ENCODE results near the gene CHPT1.
A peak's percentile ranks its signal among the peaks of the same experiment; 100 is the strongest.
"Not testable (repeated sequence)": the region's sequence is repeated elsewhere in the genome, so short reads cannot be mapped to it uniquely, and the experiment has no call there.

Gene CHPT1

DNA sequence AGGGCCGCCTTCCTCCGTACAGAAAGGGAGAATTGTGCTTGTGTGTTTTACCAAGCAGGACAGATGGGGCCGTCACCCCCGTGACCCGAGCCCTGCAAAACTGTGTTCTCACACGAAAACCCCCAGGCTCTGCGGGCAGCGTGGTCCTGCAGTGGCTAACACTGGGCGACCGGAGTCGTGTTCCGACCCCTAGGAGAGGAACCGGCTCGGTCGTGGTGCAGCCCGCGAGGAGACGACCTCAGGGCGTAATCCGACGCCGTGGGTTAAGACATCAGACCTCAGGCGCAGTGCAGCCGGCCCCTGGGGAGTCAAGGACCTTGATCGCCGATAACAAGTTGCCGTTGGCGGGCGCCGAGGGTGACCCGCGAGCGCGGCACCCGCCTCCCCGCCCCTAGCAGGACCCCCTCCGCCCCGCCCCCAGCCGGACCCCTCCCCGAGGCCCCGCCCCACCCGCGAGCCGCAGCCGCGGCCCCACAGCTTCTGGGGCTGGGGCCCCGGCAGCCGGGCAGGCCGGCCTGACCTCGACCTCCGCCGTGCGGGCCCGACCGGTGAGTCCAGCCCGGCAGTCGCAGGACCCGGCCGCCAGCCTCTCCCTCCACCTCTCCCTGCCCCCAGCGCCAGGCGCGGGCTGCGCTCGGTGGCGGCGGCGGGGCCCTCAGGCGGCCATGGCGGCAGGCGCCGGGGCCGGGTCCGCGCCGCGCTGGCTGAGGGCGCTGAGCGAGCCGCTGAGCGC, at the start of gene CHPT1:
TSS of gene CHPT1 (plus strand) at position 444 of the 733 bp plus-strand sequence. CDS start at position 666, 222 bp downstream.
- DNase-seq: peak; percentile 67

DNA sequence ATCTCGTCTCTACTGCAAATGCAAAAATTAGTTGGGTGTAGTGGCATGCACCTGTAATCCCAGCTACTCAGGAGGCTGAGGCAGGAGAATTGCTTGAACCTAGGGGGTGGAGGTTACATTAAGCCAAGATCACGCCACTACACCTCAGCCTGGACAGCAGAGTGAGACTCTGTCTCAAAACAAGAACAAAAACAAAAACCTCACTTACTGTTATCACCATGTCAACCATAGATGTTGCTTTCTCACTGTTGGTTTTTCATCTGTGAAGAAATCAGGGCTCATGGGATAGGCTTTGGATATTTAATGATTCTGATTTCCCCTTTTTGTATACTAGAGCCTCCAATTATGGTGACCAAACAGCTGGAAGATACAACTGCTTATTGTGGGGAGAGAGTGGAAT, 49.7 kb upstream of the CHPT1 start:
- no peak for DNase-seq

DNA sequence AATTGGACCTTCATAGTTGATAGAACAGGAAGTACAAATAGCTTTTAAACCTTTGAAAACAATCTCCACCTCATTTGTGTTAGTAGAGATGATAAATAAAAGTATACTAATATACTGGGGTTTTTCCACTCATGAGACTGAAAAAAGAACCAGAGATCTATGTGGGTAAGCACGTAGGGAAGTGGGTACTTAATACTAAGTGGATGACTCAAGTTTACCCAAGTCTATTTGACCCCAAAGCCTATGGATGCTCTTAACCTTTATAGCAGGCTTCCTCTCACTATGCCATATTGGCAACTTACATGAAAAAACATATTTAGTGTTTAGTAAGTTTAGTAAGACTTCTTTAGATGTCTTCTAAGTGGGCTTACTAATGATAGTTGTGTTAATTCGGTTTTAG, 49.2 kb upstream of the CHPT1 start:
- DNase-seq: no peak

DNA sequence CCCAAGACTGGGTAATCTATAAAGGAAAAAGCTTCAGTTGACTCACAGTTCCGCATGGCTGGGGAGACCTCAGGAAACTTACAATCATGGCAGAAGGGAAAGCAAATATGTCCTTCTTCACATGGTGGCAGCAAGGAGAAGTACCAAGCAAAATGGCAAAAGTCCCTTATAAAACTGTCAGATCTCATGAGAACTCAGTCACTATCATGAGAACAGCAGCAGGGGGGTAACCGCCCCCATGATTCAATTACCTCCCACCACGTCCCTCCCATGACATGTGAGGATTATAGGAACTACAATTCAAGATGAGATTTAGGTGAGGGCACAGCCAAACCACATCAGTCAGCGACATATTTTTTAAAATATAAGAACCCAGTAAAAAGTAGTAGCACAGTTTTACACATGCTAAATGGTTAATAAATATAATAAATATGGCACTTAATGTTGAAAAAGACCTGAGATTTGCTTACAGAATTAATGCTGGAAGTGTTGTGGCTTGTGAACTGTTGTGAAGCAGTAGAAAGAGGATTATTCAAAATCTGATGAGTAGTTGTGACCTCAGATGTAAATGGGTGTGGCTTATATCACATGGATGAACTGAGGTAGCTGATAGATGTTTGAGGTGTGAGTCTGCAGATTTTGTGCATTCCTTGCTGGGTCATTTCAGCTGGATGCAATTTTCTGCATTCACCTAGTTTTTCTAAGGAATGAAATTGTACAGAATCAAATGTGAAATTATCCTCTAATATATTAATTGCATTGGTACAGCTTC, 46.9 kb upstream of the CHPT1 start:
- no peak for DNase-seq

DNA sequence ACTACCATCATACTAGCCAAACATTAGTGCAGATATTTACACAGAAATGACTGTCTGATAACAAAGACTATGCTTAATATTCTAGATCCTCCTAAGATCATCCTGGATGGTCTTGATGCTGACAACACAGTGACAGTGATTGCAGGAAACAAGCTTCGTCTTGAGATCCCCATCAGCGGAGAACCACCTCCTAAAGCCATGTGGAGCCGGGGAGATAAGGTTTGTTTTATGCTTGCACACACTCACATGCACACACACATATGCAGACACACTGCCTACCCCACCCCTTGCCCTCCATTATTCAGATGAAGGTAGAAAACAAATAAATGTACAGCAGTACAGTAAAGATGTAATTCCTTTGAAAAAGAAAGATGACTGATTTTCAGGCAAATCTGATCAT, 44.4 kb upstream of the CHPT1 start:
- no peak for DNase-seq

DNA sequence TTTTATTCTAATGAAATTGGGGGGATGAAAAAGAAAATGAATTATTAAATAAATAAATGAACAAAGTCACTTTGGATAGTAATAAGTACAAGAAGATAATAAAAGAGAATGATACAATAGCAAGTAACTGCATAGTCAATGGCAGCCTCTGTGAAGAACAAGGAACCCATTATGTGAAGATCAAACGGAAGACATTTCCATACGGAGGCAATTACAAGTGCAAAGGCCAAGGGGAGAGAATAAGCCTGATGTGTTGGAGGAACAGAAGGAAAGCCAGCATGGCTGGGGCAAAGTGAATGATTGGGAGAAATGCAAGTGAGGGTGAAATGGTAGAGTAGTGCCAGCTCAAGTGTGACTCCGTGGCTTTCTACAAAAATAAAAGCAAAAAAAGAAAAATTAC, 43.9 kb upstream of the CHPT1 start:
- DNase-seq: no peak

DNA sequence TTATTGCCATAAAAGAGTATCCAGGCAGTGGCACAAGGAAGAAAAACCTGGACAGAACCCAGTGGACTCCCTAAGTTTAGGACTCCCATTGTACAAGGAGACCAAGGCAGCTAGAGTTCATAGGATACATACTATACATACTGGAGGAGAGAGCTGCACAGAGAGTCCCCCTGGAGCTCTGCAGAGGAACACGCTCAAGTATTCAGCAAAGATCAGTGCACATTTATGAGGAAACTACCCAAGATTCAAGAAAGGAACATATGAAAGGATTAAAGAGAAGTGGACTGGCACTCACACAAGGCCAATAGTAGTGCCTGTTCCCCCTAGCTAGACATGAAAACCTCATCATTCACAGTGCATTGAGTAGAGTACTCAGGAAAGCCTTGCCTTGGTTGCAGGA, 43.0 kb upstream of the CHPT1 start:
- DNase-seq: no peak

DNA sequence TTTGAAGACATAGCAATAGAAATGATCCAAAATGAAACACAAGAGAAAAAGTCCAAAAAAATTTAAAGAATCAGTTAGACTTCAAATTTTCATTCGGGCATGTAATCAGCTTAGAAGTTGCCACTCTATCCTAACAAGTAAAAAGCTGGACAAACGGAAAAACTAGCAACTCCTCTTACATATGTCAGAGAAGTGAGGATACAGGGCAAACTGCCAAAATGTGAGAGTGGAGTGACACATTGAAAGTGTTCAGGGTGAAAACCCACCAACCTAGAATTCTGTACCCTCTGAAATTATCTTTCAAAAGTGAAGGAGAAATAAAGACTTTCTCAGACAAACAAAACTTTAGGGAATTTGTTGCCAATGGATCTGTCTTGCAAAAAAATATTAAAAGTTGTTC, 42.0 kb upstream of the CHPT1 start:
- no peak for DNase-seq

DNA sequence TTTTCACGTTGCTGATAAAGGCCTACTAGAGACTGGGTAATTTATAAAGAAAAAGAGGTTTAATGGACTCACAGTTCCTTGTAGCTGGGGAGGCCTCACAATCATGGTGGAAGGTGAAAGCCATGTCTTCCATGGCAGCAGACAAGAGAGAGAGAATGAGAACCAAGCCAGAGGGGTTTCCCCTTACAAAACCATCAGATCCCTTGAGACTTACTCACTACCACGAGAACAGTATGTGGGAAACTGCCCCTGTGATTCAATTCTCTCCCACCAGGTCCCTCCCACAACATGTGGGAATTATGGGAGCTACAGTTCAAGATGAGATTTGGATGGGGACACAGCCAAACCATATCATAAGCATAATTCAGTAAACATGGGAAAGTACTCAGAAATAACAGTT, 36.8 kb upstream of the CHPT1 start:
- not testable (repeated sequence) for DNase-seq

DNA sequence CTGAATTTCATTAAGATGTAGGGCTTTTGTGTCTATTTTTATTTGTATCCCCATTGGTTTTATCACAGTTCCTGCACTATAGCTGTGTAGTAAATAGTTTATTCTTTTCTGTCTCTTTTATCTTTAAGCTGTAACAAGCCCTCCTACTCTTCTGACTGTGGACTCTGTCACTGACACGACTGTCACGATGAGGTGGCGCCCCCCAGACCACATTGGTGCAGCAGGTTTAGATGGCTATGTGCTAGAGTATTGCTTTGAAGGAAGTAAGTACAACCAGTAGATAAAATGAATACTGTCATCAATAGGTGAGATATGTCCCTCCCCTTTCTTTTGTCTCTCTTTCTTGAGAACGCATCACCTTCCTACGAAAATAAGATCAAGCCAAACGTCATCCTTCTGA, 34.1 kb upstream of the CHPT1 start:
- no peak for DNase-seq

DNA sequence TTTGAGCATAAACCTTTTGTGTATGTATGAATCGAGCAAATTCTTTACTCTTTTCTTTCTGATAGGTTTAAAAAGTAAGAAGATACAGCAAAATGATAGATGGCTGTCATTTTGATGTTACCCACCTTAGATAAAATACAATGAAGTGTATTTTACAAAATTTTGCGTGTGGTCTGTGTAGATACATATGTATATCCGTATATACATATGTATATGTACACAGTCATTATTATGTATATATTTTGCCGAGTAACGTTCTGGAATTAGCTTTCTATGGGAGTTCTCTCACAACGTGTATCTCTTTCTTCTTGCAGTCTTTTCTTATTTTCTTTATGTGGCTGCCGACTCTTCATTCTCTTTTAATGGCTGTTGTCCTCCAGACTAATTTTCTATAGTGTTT, 32.4 kb upstream of the CHPT1 start:
- no peak for DNase-seq

DNA sequence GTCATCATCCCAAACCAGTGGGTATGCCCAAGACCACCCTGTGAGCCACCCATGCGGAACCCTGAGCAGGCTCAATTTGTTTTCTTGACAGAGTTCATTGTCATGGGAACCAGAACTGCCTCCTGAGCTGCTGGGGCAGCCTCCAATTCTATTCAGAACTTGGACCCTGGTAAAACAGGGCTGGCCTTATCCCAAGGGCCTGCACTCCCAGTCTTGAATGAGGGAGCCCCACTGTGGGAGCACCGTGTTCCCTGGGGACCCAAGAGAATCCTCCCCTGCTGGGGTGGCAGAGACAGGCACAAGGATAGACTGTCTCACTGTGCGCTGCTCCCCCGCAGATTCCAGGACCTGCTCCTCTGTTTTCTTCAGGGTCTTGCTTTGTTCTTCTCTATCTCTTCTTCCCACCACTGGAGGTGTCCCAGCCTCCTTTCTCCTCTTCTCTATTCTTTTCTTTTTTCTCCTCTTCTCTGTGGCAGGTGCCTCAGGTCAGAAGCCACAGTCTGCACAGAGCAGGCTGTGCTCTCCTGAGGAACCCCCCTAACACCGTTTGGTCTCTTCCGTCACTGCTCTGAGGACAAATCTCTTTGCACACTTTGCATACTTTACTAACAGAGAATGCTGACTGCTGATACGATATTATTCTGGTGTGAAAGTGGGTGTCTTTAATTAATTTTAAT, 31.2 kb upstream of the CHPT1 start:
- no peak for DNase-seq

DNA sequence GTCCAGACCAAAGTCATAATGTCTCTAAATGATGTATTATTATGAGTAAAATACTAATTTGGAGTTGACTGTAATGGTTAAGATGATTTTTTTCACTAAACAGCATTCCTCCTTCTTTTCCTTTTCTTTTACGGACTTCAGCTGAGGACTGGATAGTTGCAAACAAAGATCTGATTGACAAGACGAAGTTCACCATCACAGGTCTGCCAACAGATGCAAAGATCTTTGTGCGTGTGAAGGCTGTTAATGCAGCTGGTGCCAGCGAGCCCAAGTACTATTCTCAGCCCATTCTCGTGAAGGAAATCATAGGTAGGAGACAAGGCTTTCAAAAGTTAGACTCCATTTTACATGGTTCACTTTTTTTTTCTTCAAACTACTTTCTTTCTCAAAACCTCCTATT, 29.8 kb upstream of the CHPT1 start:
- DNase-seq: no peak

DNA sequence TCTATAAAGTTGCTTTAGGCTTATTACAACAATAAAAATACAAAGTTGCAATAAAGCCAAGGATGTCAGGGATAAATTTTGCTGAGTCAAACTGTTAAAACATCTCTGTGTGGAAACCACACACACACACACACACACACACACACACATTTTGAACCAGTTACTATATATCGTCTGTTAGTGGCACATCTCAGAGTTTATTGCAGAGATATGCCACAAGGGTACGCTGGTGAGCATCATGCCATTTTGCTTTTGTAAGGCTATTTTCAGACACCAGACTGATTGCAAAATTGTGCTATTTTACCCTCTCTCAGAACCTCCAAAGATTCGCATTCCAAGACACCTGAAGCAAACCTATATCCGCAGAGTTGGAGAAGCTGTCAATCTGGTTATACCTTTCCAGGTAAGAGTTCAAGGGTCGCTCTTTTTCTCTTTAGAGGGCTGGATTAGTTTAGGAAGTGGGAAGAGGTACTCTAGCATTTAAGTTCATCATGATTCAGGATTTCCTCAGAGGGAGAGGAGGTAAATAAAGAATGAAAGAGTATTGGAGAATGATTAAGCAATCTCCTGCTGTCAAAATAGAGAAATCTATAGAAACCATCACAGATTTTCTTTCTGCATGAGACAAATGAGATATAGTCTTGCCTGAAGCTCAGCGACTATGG, 27.3 kb upstream of the CHPT1 start:
- peak; percentile 51 for DNase-seq

DNA sequence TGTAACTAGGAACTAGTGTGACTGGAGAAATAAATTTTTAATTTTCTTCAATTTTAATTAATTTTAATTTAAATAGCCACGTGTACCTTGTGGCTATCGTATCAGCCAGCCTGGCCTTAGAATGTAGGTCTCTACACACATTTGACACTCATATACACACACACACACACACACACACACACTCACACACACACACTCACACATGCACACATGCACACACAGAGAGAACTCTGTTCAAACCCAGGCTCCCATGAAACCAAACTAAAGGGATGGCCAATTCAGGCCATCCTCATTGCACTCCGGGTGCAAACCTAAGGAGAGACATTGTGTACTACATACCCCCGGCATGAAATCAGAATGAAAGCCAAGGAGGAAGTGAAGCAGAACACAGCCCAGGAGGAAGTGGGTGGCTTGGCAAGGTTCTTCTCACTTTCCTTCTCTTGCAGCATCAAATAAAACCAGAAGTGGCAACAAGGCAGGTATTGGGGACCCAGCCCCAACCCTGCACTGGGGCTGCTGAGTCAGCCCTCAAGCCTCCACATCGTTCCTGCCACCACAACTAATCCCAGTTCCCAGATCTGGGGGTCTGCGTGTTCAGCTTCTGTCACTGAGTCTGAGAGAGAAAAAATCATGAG, 26.2 kb upstream of the CHPT1 start:
- DNase-seq: peak; percentile 21

DNA sequence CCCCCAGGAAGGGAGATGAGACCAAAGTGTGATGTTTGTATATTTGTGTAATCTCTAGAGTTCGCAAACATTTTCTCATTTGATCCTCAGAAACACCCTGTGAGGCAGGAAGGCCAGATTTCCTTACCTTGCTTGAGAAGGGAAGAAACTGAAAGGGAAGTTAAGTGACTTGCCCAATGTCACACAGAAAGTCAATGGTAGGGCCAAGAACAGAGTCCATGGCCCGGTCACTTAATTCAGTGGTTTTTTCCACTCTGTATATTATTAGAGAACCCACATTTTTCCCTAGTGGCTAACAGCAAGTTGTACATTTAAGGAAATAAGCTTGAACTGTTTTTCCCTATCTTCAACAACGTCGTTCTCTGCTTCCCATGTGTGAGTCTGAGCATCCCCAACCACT, 25.6 kb upstream of the CHPT1 start:
- DNase-seq: no peak

DNA sequence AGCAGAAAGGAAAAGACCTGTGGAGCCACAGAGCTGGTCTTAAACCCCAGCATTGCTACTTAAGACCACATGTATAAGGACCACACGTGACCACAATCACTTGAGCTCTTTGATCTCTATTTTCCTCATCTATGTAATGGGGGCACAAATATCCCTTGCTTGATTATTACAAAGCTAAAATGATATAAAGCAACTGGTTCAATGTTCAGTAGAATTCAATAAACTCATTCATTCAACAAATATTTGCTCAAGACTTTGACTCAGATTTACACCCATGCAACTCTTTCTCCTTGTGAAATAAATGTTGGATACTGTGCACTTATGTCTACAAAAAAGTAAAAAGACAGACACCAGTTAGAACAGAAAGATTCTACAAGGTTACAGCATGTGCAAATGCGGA, 21.9 kb upstream of the CHPT1 start:
- DNase-seq: no peak

DNA sequence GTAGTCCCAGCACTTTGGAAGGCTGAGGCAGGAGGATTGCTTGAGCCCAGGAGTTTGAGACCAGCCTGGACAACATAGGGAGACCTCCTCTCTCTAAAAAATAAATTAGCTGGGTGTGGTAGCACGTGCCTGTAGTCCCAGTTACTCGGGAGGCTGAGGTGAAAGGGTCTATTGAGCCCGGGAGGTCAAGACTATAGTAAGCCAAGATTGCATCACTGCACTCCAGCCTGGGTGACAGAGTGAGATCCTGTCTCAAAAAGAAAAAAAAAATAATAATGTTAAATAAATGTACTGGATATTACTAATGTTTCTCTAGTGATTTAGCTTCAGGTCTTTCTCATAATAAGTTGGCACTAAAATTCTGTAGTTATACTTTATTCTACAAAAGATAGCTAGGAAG, 20.9 kb upstream of the CHPT1 start:
- not testable (repeated sequence) for DNase-seq

DNA sequence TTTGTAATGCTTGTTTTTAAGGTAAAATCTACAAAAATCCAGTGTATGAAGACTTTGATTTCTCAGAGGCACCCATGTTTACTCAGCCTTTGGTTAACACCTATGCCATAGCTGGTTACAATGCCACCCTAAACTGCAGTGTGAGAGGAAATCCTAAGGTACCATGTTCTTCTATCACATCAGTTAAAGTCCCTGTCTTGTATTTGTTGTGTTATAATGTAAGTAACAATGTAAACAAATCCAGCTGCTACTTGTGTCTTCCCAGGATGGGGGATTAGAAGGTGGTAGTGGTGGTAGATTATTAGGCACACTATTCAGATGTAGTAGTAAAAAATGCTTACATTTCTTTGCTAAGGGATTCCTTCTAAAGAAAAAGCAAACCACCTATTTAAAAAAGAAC, 19.4 kb upstream of the CHPT1 start:
- DNase-seq: no peak

DNA sequence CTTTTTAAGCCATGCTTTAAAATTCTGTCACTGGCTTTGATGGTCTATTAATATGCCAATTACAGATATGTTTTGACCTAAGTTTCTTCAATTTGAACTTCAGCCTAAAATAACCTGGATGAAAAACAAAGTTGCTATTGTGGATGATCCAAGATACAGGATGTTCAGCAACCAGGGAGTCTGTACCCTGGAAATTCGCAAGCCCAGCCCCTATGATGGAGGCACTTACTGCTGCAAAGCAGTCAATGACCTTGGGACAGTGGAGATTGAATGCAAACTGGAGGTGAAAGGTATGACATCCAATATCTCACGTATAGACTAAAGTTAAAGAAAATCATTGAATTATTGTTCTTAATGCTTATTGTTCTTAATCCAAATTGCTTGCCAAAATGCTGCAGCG, 17.2 kb upstream of the CHPT1 start:
- DNase-seq: no peak

DNA sequence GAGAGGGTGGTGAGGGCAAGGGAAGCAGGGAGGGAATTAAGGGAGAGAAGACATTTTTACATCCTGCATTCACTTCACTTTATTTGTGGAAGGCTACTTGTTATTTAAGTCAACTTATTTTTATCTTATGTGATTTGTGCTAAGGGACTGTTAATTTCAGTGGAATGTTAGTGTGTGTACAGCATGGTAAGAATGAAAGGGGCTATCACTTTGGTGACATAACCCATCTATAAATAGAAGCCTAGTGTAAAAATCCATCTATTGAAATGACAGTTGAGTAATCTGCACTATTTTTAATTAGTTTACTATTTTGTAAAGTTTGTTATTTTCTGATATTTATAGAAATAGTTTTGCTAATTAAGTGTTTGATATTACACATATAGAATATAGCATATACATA, 16.8 kb upstream of the CHPT1 start:
- no peak for DNase-seq

DNA sequence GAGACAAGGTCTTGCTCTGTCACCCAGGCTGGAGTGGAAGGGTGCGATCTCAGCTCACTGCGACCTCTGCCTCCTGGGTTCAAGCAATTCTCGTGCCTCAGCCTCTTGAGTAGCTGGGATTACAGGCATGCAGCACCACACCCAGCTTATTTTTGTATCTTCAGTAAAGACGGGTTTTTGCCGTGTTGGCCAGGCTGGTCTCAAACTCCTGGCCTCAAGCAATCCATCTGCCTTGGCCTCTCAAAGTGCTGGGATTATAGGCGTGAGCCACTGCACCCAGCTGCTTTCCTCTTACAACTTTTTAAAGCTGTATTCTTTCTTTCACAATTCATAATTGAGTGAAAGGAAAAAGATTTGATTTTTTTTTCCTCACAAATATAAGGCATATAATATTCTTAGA, 15.8 kb upstream of the CHPT1 start:
- DNase-seq: not testable (repeated sequence)

DNA sequence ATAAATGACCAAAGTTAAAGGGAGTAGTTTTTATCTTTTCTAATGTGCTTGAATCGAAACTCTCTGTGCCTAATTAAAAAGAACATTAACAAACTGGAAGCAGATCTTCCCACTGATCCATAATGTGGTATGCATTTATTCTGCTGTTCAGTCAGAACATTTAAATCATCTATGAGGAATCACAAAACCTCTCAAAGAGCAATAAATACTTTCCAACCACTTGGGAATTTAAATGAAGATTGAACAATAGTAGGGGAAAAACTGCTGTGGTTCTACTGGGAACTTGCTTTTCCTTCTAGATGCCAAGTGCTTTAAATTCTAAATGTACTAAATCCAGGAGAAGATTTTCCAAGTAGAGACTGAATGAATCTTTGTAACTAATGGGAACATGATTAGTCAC, 12.3 kb upstream of the CHPT1 start:
- no peak for DNase-seq

Data from activated CD4-positive, alpha-beta T cell treated with anti-CD3 and anti-CD28 coated beads for 48 hours (primary cell).